Astrocyte (in vitro differentiated cells and primary cell): Measurements from ENCODE around the gene IGSF22. TPM values are rescaled to one million over a fixed set of nuclear protein-coding genes. Genes with fewer than 3 reads are reported as not detected.
A peak's percentile ranks its signal among the peaks of the same experiment; 100 is the strongest.

ENCODE experiments used
- DNase-seq: peaks from one replicate; pipeline ENCODE4 v3.0.0-alpha.2; 2010; ENCODE audit warnings: low read depth
- FAIRE-seq: peaks from 2 replicates; lab custom pipeline; 2011; peaks lifted over from hg19 to GRCh38; lab: Jason Lieb, UNC
- H2AFZ ChIP-seq: 2 replicates; pipeline ENCODE4 v1.6.0; 2012; ENCODE audit warnings: low read depth, low read length, inconsistent platforms
- H3K27ac ChIP-seq: 2 replicates; pipeline ENCODE4 v1.5.1; 2011; ENCODE audit warnings: low read depth, low read length, inconsistent platforms
- H3K27me3 ChIP-seq: 2 replicates; pipeline ENCODE4 v1.6.0; 2011; ENCODE audit warnings: low read length, inconsistent platforms; ENCODE audit not compliant: insufficient read depth
- H3K36me3 ChIP-seq: 2 replicates; pipeline ENCODE4 v1.5.1; 2011; ENCODE audit warnings: low read length, inconsistent platforms; ENCODE audit not compliant: insufficient read depth
- H3K4me1 ChIP-seq: 2 replicates; pipeline ENCODE4 v1.5.1; 2011; ENCODE audit warnings: low read length, inconsistent platforms; ENCODE audit not compliant: insufficient read depth
- H3K4me2 ChIP-seq: 2 replicates; pipeline ENCODE4 v1.6.0; 2012; ENCODE audit warnings: low read length, inconsistent platforms
- H3K4me3 ChIP-seq: 2 replicates; pipeline ENCODE4 v1.5.1; 2011; ENCODE audit warnings: low read depth, mild to moderate bottlenecking, low read length, inconsistent platforms; ENCODE audit not compliant: insufficient read depth
- H3K79me2 ChIP-seq: 2 replicates; pipeline ENCODE4 v1.6.0; 2012; ENCODE audit warnings: mild to moderate bottlenecking, low read length, inconsistent platforms; ENCODE audit not compliant: insufficient read depth
- H3K9ac ChIP-seq: 2 replicates; pipeline ENCODE4 v1.6.0; 2012; ENCODE audit warnings: mild to moderate bottlenecking, low read length, inconsistent platforms
- H3K9me3 ChIP-seq: 2 replicates; pipeline ENCODE4 v1.5.1; 2012; ENCODE audit warnings: low read depth, mild to moderate bottlenecking, low read length, inconsistent platforms; ENCODE audit not compliant: insufficient read depth
- H4K20me1 ChIP-seq: 2 replicates; pipeline ENCODE4 v1.6.0; 2012; ENCODE audit warnings: low read length, inconsistent platforms; ENCODE audit not compliant: insufficient read depth
- H3K27ac Mint-ChIP-seq: one replicate; pipeline ENCODE4 v1.8.0; 2021; ENCODE audit warnings: mild to moderate bottlenecking, mixed read lengths; ENCODE audit not compliant: unreplicated experiment
- H3K27me3 Mint-ChIP-seq: one replicate; pipeline ENCODE4 v1.8.0; 2021; ENCODE audit warnings: low read depth, mixed read lengths; ENCODE audit not compliant: unreplicated experiment
- H3K36me3 Mint-ChIP-seq: one replicate; pipeline ENCODE4 v1.8.0; 2021; ENCODE audit warnings: low read depth, mixed read lengths; ENCODE audit not compliant: unreplicated experiment
- H3K4me1 Mint-ChIP-seq: one replicate; pipeline ENCODE4 v1.8.0; 2021; ENCODE audit warnings: low read depth, mixed read lengths; ENCODE audit not compliant: unreplicated experiment
- H3K4me3 Mint-ChIP-seq: one replicate; pipeline ENCODE4 v1.8.0; 2021; ENCODE audit warnings: mild to moderate bottlenecking, moderate library complexity, mixed read lengths; ENCODE audit not compliant: unreplicated experiment
- H3K9me3 Mint-ChIP-seq: one replicate; pipeline ENCODE4 v1.8.0; 2021; ENCODE audit warnings: mild to moderate bottlenecking, mixed read lengths; ENCODE audit not compliant: unreplicated experiment
- CTCF ChIP-seq: IDR thresholded peaks from 2 replicates; pipeline ENCODE4 v1.5.1; 2011; ENCODE audit warnings: low read depth, mild to moderate bottlenecking, inconsistent platforms, low read length, moderate library complexity; ENCODE audit not compliant: insufficient read depth
- EZH2 ChIP-seq: IDR thresholded peaks from 2 replicates; pipeline ENCODE4 v1.6.1; 2012; ENCODE audit warnings: mild to moderate bottlenecking, low read length, inconsistent platforms; ENCODE audit not compliant: insufficient read depth
- total RNA-seq: library from RNA; stranded (reverse); gene quantifications from 2 replicates; pipeline ENCODE4 v1.2.1, GENCODE V29; 2021

The IGSF22 gene
- total RNA-seq, 1 donor from 2014 or later, result 0.05 TPM

GRCh38 chr11:18749681-18750319, 23.8 kb upstream of the IGSF22 start:
- no peaks in the 10 kb centered on the region for H3K36me3 ChIP-seq
- H3K27me3 ChIP-seq, result no peaks in the 10 kb centered on the region
- Mint-ChIP-seq H3K27me3 (peaks cover 1% of the 10 kb centered on the region), H3K4me3 (no peak overlapping the region), H3K27ac (peak overlapping the region; percentile 96), H3K36me3 (no peaks in the 10 kb centered on the region), H3K4me1 (peaks cover 14% of the 10 kb centered on the region), H3K9me3 (no peaks in the 10 kb centered on the region)
- peak overlapping the region; percentile 46 for H3K4me2 ChIP-seq
- H3K27ac ChIP-seq, result peak overlapping the region; percentile 41
- no peaks in the 10 kb centered on the region for H3K9me3 ChIP-seq
- peak overlapping the region; percentile 32 for H3K9ac ChIP-seq
- no peak for TF ChIP-seq EZH2
- TF ChIP-seq CTCF, result no peak
- H3K79me2 ChIP-seq, result no peaks in the 10 kb centered on the region
- no peaks in the 10 kb centered on the region for H4K20me1 ChIP-seq
- H3K4me1 ChIP-seq, result peaks cover 8% of the 10 kb centered on the region
- peak; percentile 37 for FAIRE-seq
- peak; percentile 71 for DNase-seq
- peak overlapping the region; percentile 88 for H2AFZ ChIP-seq
- H3K4me3 ChIP-seq, result no peak overlapping the region

- H3K36me3 ChIP-seq, result no peaks in the 10 kb centered on the region
- H3K9me3 ChIP-seq, result no peaks in the 10 kb centered on the region
These were observed 22.9 kb upstream of the IGSF22 start for GRCh38 chr11:18748766-18749365.

More at GRCh38 chr11:18748766-18749365, 22.9 kb upstream of the IGSF22 start:
- no peaks in the 10 kb centered on the region for H4K20me1 ChIP-seq
- TF ChIP-seq CTCF, result no peak
- TF ChIP-seq EZH2, result no peak
- no peak overlapping the region for H3K4me2 ChIP-seq
- Mint-ChIP-seq H3K36me3 (no peaks in the 10 kb centered on the region), H3K4me3 (no peak overlapping the region), H3K27ac (peak overlapping the region; percentile 55), H3K27me3 (peaks cover 1% of the 10 kb centered on the region), H3K4me1 (peaks cover 11% of the 10 kb centered on the region), H3K9me3 (no peaks in the 10 kb centered on the region)
- no peak overlapping the region for H3K27ac ChIP-seq
- peak; percentile 60 for DNase-seq
- no peaks in the 10 kb centered on the region for H3K79me2 ChIP-seq
- H3K4me1 ChIP-seq, result peaks cover 8% of the 10 kb centered on the region
- H3K4me3 ChIP-seq, result no peak overlapping the region
- H3K27me3 ChIP-seq, result no peaks in the 10 kb centered on the region
- no peak overlapping the region for H3K9ac ChIP-seq
- FAIRE-seq, result no peak
- H2AFZ ChIP-seq, result peak overlapping the region; percentile 38
